Measurements from ENCODE around the gene CYP4B1. TPM values are rescaled to one million over a fixed set of nuclear protein-coding genes. Genes with fewer than 3 reads are reported as not detected.

The CYP4B1 gene
- total and polyA plus RNA-seq, 8 donors = 0.75 to 110 (median 6.4) TPM

DNA sequence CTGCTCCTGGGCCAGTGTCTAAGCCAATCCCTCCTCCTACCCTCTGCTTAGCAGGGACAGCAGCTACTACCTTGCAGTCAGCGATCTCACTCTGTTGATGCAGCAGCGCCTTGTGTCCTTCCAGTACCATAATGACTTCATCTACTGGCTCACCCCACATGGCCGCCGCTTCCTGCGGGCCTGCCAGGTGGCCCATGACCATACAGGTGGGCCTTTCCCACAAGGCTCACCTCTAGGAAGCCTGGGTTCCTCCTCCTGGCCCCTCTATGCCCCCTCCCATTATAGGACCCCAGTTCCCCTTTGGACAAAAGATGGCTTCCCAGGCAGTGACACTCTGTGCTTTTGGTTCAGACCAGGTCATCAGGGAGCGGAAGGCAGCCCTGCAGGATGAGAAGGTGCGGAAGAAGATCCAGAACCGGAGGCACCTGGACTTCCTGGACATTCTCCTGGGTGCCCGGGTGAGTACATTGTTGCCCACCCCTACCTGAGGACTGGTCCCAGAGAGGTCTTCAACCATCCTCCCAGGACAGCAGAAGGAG is 15.1 kb downstream of the CYP4B1 start:
- intact Hi-C loops (cut with DNase I; ENCODE audit: low total_unique reads) = no loop called here
- 93 to 98% (median 96%) methylated on average over 9 of the region's 9 CpGs for WGBS, 5 donors
- H3K4me3 ChIP-seq = no peak overlapping the region

GRCh38 chr1:46815133-46815532 is 16.3 kb downstream of the CYP4B1 start:
- TF ChIP-seq, protein P1, sequence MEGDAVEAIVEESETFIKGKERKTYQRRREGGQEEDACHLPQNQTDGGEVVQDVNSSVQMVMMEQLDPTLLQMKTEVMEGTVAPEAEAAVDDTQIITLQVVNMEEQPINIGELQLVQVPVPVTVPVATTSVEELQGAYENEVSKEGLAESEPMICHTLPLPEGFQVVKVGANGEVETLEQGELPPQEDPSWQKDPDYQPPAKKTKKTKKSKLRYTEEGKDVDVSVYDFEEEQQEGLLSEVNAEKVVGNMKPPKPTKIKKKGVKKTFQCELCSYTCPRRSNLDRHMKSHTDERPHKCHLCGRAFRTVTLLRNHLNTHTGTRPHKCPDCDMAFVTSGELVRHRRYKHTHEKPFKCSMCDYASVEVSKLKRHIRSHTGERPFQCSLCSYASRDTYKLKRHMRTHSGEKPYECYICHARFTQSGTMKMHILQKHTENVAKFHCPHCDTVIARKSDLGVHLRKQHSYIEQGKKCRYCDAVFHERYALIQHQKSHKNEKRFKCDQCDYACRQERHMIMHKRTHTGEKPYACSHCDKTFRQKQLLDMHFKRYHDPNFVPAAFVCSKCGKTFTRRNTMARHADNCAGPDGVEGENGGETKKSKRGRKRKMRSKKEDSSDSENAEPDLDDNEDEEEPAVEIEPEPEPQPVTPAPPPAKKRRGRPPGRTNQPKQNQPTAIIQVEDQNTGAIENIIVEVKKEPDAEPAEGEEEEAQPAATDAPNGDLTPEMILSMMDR (IDR thresholded peaks at IDR 0.05) = no peak
- TF ChIP-seq POLR2A (IDR thresholded peaks at IDR 0.05) (no peak), EP300 (IDR thresholded peaks at IDR 0.05) (no peak), POLR2AphosphoS5 (IDR thresholded peaks at IDR 0.05) (no peak)
- 73 to 96% (median 88%) methylated on average over 6 of the region's 6 CpGs for WGBS, 5 donors
- intact Hi-C loops (cut with DNase I; ENCODE audit: low total_unique reads) = no loop called here
- H3K27me3 ChIP-seq = no peaks in the 10 kb centered on the region
- no peak for DNase-seq
- no peaks in the 10 kb centered on the region for H3K9me3 ChIP-seq
- no peaks in the 10 kb centered on the region for H3K4me1 ChIP-seq
- H3K4me3 ChIP-seq = no peak overlapping the region
- no peaks in the 10 kb centered on the region for H3K36me3 ChIP-seq
- H3K27ac ChIP-seq = no peak overlapping the region

More for the DNA sequence above, 15.1 kb downstream of the CYP4B1 start:
- no peak overlapping the region for H3K27ac ChIP-seq
- no peaks in the 10 kb centered on the region for H3K27me3 ChIP-seq
- TF ChIP-seq POLR2AphosphoS5 (IDR thresholded peaks at IDR 0.05) (no peak), EP300 (IDR thresholded peaks at IDR 0.05) (no peak), POLR2A (IDR thresholded peaks at IDR 0.05) (no peak)
- TF ChIP-seq, protein P1 (IDR thresholded peaks at IDR 0.05) = no peak
- no peaks in the 10 kb centered on the region for H3K4me1 ChIP-seq
- peaks cover 0 to 3% (median 0%) of the 10 kb centered on the region in 4 donors for H3K9me3 ChIP-seq
- no peak for DNase-seq
- H3K36me3 ChIP-seq = no peaks in the 10 kb centered on the region

GRCh38 chr1:46816930-46817329 is 18.1 kb downstream of the CYP4B1 start:
- no peak overlapping the region for H3K4me3 ChIP-seq
- WGBS, 5 donors = 78 to 91% (median 81%) methylated on average over 1 to 5 of the region's 5 CpGs
- intact Hi-C loops (cut with DNase I; ENCODE audit: low total_unique reads) = no loop called here
- H3K27ac ChIP-seq = no peak overlapping the region
- TF ChIP-seq POLR2AphosphoS5 (IDR thresholded peaks at IDR 0.05) (no peak), POLR2A (IDR thresholded peaks at IDR 0.05) (no peak), EP300 (IDR thresholded peaks at IDR 0.05) (no peak)
- TF ChIP-seq, protein P1 (IDR thresholded peaks at IDR 0.05) = no peak
- H3K9me3 ChIP-seq = no peaks in the 10 kb centered on the region
- H3K4me1 ChIP-seq = no peaks in the 10 kb centered on the region
- no peaks in the 10 kb centered on the region for H3K27me3 ChIP-seq
- no peaks in the 10 kb centered on the region for H3K36me3 ChIP-seq
- DNase-seq = no peak

DNA sequence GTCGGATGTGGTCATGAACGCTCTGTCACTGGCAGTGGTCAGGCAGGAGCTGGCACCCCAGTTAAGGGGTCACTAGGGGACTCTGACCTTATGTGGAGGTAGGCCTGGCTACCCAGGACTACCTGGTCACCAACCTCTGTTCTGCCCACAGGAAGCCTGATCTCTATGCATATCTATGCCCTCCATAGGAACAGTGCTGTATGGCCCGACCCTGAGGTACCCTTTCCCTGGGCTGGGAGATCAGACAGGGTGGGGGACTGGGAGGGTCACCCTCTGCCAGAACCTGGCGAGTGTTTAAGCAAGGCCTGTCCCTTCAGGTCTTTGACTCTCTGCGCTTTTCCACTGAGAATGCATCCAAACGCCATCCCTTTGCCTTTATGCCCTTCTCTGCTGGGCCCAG is 19.0 kb downstream of the CYP4B1 start:
- 79 to 100% (median 87%) methylated on average over 3 to 6 of the region's 6 CpGs for WGBS, 5 donors
- H3K36me3 ChIP-seq = no peaks in the 10 kb centered on the region
- no peak for TF ChIP-seq EP300 (IDR thresholded peaks at IDR 0.05)
- no peak for TF ChIP-seq POLR2AphosphoS5 (IDR thresholded peaks at IDR 0.05)
- TF ChIP-seq, protein P1 (IDR thresholded peaks at IDR 0.05) = no peak
- TF ChIP-seq POLR2A (IDR thresholded peaks at IDR 0.05) = no peak
- intact Hi-C loops (cut with DNase I; ENCODE audit: low total_unique reads) = no loop called here
- no peaks in the 10 kb centered on the region for H3K27me3 ChIP-seq
- H3K4me1 ChIP-seq = peaks cover 0 to 6% (median 0%) of the 10 kb centered on the region in 4 donors
- DNase-seq = no peak
- H3K9me3 ChIP-seq = no peaks in the 10 kb centered on the region
- no peak overlapping the region for H3K4me3 ChIP-seq
- no peak overlapping the region for H3K27ac ChIP-seq
